SU-DHL-6 (cell line): ENCODE results near the gene SERTAD2.
A peak's percentile ranks its signal among the peaks of the same experiment; 100 is the strongest.

Experiments
- H2AFZ ChIP-seq: fragments of 200-600 bp; sonication (generic); 2 replicates; pipeline ENCODE4 v1.6.1; 2014; ENCODE audit warnings: low read depth, mild to moderate bottlenecking, moderate library complexity, mixed read lengths, antibody characterized with exemption, low read length; ENCODE audit not compliant: severe bottlenecking
- H3F3A ChIP-seq: fragments of 200-600 bp; shearing (Covaris generic); 2 replicates; pipeline ENCODE4 v1.6.0; 2016; ENCODE audit warnings: antibody characterized with exemption, mild to moderate bottlenecking; ENCODE audit not compliant: insufficient read depth
- H3K27ac ChIP-seq: fragments of 200-600 bp; sonication (generic); 2 replicates; pipeline ENCODE4 v1.5.1; 2016; ENCODE audit warnings: low read depth, mild to moderate bottlenecking, low read length, moderate library complexity, mixed read lengths
- H3K27me3 ChIP-seq: fragments of 200-600 bp; sonication (generic), shearing (Covaris generic); 2 replicates; pipeline ENCODE4 v1.6.0; 2014; ENCODE audit warnings: mild to moderate bottlenecking, low read length
- H3K36me3 ChIP-seq: fragments of 200-600 bp; sonication (generic); 2 replicates; pipeline ENCODE4 v1.6.1; 2014; ENCODE audit warnings: mild to moderate bottlenecking, low read length, mixed read lengths
- H3K4me2 ChIP-seq: fragments of 300-600, 200-600 bp; shearing (Covaris generic), sonication (generic); 2 replicates; pipeline ENCODE4 v1.6.0; 2014; ENCODE audit warnings: low read length, low read depth, mild to moderate bottlenecking; ENCODE audit not compliant: poor library complexity, severe bottlenecking
- H3K4me3 ChIP-seq: fragments of 200-600 bp; sonication (generic); 2 replicates; pipeline ENCODE4 v1.5.1; 2014; ENCODE audit warnings: antibody characterized with exemption, low read length, mild to moderate bottlenecking, mixed read lengths; ENCODE audit not compliant: insufficient read depth, poor library complexity, severe bottlenecking
- H3K79me2 ChIP-seq: fragments of 200-600 bp; sonication (generic); 2 replicates; pipeline ENCODE4 v1.6.1; 2014; ENCODE audit warnings: mild to moderate bottlenecking, low read length, moderate library complexity; ENCODE audit not compliant: insufficient read depth
- H3K9ac ChIP-seq: fragments of 200-600 bp; sonication (generic); 2 replicates; pipeline ENCODE4 v1.7.0; 2014; ENCODE audit warnings: mild to moderate bottlenecking, low read length
- H3K9me2 ChIP-seq: fragments of 200-600 bp; sonication (generic); replicated peaks from 2 replicates; pipeline ENCODE4 v1.6.1; 2014; ENCODE audit warnings: low read length; ENCODE audit not compliant: insufficient read depth
- H3K9me3 ChIP-seq: fragments of 200-600 bp; sonication (generic); 2 replicates; pipeline ENCODE4 v1.6.1; 2014; ENCODE audit warnings: low read length, mixed read lengths; ENCODE audit not compliant: insufficient read depth
- H4K20me1 ChIP-seq: fragments of 200-600 bp; sonication (generic); 2 replicates; pipeline ENCODE4 v1.6.1; 2014; ENCODE audit warnings: low read depth, mild to moderate bottlenecking, antibody characterized with exemption, low read length, moderate library complexity, mixed read lengths
- EZH2phosphoT487 ChIP-seq: fragments of 200-600 bp; sonication (generic), shearing (Covaris generic); conservative IDR thresholded peaks from 2 replicates; pipeline ENCODE4 v1.6.1; 2018; ENCODE audit warnings: mild to moderate bottlenecking, antibody characterized with exemption, low read length, moderate library complexity, mixed read lengths
- TF ChIP-seq, protein P1 (sequence below): fragments of 200-600 bp; sonication (generic); IDR thresholded peaks from one replicate; pipeline ENCODE4 v1.5.1; 2017; ENCODE audit warnings: antibody characterized with exemption, mild to moderate bottlenecking, low read length, moderate library complexity; ENCODE audit not compliant: insufficient read depth, poor library complexity, severe bottlenecking

Gene SERTAD2, protein sequence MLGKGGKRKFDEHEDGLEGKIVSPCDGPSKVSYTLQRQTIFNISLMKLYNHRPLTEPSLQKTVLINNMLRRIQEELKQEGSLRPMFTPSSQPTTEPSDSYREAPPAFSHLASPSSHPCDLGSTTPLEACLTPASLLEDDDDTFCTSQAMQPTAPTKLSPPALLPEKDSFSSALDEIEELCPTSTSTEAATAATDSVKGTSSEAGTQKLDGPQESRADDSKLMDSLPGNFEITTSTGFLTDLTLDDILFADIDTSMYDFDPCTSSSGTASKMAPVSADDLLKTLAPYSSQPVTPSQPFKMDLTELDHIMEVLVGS

DNA sequence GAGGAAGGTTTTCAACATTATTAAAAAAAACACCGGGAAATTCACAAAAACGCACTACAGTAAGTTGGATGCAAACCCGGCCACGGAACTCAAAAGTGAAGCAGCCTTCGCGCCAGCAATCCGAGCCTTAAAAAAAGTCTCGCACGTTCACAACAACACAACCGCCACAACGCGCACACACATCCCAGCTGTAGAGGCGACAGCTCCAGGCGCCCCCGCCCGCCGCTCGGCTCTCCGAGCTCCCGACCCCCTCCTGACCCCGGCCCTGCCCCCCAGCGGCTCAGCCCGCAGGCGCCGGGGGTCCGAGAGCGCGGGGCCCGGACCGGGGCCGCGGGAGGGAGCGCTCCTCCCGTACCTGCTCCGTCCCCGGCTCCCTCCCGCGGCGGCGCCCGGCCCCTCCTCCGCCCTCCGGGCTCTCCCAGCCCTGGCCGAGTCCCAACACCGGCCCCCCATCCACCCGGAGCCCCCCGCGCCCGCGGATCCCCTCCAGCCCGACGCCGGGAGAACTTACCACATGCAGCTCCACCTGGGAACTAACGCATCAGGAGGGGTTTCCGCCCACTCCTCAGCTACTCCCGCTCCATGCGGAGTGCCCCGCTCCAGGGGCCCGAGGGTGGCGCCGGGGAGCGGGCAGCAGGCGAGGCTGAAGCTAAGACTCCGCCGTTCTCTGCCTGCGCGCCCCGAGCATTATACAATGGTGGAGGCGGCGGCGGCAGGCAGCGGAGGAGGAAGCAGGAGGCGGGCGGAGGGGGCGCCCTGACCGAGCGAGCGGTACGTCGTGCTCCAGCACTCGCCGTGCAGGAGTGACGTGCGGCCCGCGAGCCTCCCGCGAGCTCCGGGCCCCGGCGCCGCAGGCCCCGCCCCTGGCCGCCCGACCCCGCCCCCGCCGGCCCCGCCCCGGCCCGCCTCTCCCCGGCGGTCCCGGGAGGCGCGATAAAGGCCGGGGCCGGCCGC lies at the start of gene SERTAD2:
SERTAD2 (minus strand) TSS at position 805 of the 954 bp plus-strand sequence. CDS start 17,042 bp downstream, outside the sequence.
- Histone ChIP-seq H3K9me3 (no peaks in the 10 kb centered on the region), H3K9ac (peak within 1 kb of the TSS; percentile 94), H3K27ac (peak within 1 kb of the TSS; percentile 95), H3K36me3 (no peaks in the 10 kb centered on the region), H3K27me3 (no peaks in the 10 kb centered on the region), H3K4me3 (peak within 1 kb of the TSS; percentile 88), H3K4me2 (peak within 1 kb of the TSS; percentile 96), H3K9me2 (no peaks in the 10 kb centered on the region), H2AFZ (peak within 1 kb of the TSS; percentile 27), H3K79me2 (peaks cover 65% of the 10 kb centered on the region), H4K20me1 (peaks cover 18% of the 10 kb centered on the region), H3F3A (peaks cover 69% of the 10 kb centered on the region)
- TF ChIP-seq EZH2phosphoT487: no peak
- TF ChIP-seq, protein P1, sequence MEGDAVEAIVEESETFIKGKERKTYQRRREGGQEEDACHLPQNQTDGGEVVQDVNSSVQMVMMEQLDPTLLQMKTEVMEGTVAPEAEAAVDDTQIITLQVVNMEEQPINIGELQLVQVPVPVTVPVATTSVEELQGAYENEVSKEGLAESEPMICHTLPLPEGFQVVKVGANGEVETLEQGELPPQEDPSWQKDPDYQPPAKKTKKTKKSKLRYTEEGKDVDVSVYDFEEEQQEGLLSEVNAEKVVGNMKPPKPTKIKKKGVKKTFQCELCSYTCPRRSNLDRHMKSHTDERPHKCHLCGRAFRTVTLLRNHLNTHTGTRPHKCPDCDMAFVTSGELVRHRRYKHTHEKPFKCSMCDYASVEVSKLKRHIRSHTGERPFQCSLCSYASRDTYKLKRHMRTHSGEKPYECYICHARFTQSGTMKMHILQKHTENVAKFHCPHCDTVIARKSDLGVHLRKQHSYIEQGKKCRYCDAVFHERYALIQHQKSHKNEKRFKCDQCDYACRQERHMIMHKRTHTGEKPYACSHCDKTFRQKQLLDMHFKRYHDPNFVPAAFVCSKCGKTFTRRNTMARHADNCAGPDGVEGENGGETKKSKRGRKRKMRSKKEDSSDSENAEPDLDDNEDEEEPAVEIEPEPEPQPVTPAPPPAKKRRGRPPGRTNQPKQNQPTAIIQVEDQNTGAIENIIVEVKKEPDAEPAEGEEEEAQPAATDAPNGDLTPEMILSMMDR: no peak

DNA sequence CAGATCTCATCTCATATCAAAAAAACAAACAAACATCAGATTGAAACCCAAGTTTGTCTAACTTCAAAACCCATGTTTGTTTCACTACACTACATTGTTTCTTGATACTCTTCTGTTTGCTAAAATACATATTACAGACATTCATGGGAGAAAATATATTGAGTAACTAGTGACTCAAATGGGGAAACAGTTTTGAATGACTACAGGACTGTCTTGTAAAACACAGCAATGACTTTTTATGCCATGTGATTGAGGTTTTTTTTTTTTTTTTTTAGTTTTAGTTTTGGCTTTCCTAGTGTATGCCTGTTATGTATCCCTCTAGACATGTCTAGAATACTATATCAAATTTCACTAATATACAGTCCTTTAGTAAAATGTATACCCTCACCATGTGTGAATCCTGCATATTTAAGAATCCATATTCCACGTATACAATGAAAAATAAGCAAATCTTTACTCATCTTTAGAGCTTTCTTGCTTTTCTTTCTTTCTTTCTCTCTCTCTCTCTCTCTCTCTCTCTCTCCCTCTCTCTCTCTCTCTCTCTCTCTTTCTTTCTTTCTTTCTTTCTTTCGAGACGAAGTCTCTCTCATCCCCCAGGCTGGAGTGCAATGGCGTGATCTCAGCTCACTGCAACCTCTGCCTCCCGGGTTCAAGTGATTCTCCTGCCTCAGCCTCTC lies 46.6 kb upstream of the SERTAD2 start:
- no peak for TF ChIP-seq EZH2phosphoT487
- TF ChIP-seq, protein P1: no peak
- Histone ChIP-seq H3K79me2 (no peaks in the 10 kb centered on the region), H3K9me3 (no peaks in the 10 kb centered on the region), H2AFZ (no peak overlapping the region), H3K4me2 (no peak overlapping the region), H3K9me2 (no peaks in the 10 kb centered on the region), H3K27ac (no peak overlapping the region), H3K4me3 (no peak overlapping the region), H3K9ac (no peak overlapping the region), H3F3A (no peaks in the 10 kb centered on the region), H3K36me3 (no peaks in the 10 kb centered on the region), H3K27me3 (no peaks in the 10 kb centered on the region), H4K20me1 (no peaks in the 10 kb centered on the region)

DNA sequence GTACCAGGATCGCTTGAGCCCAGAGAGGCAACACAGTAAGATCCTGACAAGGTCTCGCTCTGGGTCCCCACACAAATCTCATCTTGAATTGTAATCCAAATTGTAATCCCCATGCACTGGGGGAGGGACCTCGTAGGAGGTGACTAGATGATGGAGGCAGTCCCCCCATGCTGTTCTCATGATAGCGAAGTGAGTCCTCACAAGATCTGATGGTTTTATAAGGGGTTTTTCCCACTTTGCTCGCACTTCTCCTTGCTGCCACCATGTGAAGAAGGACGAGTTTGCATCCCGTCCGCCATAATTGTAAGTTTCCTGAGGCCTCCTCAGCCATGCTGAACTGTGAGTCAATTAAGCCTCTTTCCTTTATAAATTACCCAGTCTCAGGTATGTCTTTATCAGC lies 46.0 kb upstream of the SERTAD2 start:
- no peak overlapping the region for H3K27ac ChIP-seq
- H3K9me3 ChIP-seq: no peaks in the 10 kb centered on the region
- H3F3A ChIP-seq: no peaks in the 10 kb centered on the region
- TF ChIP-seq, protein P1: no peak
- no peak for TF ChIP-seq EZH2phosphoT487
- H3K9me2 ChIP-seq: no peaks in the 10 kb centered on the region
- no peak overlapping the region for H3K4me3 ChIP-seq
- no peak overlapping the region for H3K4me2 ChIP-seq
- H3K9ac ChIP-seq: no peak overlapping the region
- H3K36me3 ChIP-seq: no peaks in the 10 kb centered on the region
- no peaks in the 10 kb centered on the region for H4K20me1 ChIP-seq
- H2AFZ ChIP-seq: no peak overlapping the region
- no peaks in the 10 kb centered on the region for H3K27me3 ChIP-seq
- H3K79me2 ChIP-seq: no peaks in the 10 kb centered on the region
